Measurements from ENCODE around the gene SLC35C1.

DNA sequence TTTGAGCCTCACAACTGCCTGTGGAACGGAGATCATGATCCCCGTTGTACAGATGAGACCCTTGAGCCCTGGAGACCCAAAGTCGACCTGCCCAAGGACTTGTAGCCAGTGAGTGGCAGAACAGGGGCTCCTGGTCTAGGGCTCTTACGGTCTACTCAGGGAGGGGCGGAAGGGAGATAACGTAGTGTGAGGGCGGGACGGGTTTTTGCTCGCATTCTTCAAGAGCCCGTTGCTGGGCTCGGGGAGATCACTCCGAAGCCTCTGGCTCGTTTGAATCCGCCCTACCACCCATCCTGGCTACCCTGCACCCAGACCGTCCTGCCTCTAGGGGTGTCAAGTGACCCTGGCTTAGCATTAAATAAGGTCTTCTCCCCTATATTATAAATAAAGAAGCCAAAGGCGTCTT, 43.0 kb downstream of the SLC35C1 start:
- TF ChIP-seq, protein P1, sequence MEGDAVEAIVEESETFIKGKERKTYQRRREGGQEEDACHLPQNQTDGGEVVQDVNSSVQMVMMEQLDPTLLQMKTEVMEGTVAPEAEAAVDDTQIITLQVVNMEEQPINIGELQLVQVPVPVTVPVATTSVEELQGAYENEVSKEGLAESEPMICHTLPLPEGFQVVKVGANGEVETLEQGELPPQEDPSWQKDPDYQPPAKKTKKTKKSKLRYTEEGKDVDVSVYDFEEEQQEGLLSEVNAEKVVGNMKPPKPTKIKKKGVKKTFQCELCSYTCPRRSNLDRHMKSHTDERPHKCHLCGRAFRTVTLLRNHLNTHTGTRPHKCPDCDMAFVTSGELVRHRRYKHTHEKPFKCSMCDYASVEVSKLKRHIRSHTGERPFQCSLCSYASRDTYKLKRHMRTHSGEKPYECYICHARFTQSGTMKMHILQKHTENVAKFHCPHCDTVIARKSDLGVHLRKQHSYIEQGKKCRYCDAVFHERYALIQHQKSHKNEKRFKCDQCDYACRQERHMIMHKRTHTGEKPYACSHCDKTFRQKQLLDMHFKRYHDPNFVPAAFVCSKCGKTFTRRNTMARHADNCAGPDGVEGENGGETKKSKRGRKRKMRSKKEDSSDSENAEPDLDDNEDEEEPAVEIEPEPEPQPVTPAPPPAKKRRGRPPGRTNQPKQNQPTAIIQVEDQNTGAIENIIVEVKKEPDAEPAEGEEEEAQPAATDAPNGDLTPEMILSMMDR (IDR thresholded peaks at IDR 0.05): peak in 2 of 4 experiments; percentile 10 to 19
- TF ChIP-seq EP300 (IDR thresholded peaks at IDR 0.05) (no peak), POLR2A (IDR thresholded peaks at IDR 0.05) (no peak), POLR2AphosphoS5 (IDR thresholded peaks at IDR 0.05) (peak in 1 of 4 donors; percentile 28)

All from sigmoid colon (tissue), 4 donors.